H9 (cell line): Measurements from ENCODE around the gene ATRNL1. TPM values are rescaled to one million over a fixed set of nuclear protein-coding genes. Genes with fewer than 3 reads are reported as not detected.

Experiments used
- DNase-seq: peaks from one replicate; pipeline ENCODE4 v3.0.0-alpha.2; 2017
- H2AFZ ChIP-seq: one replicate; pipeline ENCODE4 v1.6.1; 2013; ENCODE audit warnings: mild to moderate bottlenecking, low read length, control low read depth, moderate library complexity
- H2AK5ac ChIP-seq: 2 replicates; pipeline ENCODE4 v1.6.1; 2013; ENCODE audit warnings: low read length, control low read depth, mixed read lengths; ENCODE audit not compliant: insufficient read length
- H2BK120ac ChIP-seq: one replicate; pipeline ENCODE4 v1.6.1; 2013; ENCODE audit warnings: low read depth, mild to moderate bottlenecking, low read length, control low read depth, inconsistent platforms; ENCODE audit not compliant: poor library complexity, severe bottlenecking
- H2BK12ac ChIP-seq: 2 replicates; pipeline ENCODE4 v1.6.1; 2013; ENCODE audit warnings: low read length, control low read depth, mixed read lengths, low read depth; ENCODE audit not compliant: insufficient read length
- H2BK15ac ChIP-seq: 2 replicates; pipeline ENCODE4 v1.6.1; 2013; ENCODE audit warnings: low read depth, low read length, control low read depth
- H2BK20ac ChIP-seq: one replicate; pipeline ENCODE4 v1.6.1; 2013; ENCODE audit warnings: low read depth, mild to moderate bottlenecking, low read length, control low read depth, inconsistent platforms; ENCODE audit not compliant: poor library complexity, severe bottlenecking
- H2BK5ac ChIP-seq: 2 replicates; pipeline ENCODE4 v1.6.1; 2013; ENCODE audit warnings: low read length, control low read depth, mixed read lengths; ENCODE audit not compliant: insufficient read length
- H3K14ac ChIP-seq: 2 replicates; pipeline ENCODE4 v1.6.1; 2013; ENCODE audit warnings: low read length, control low read depth; ENCODE audit not compliant: insufficient read depth
- H3K18ac ChIP-seq: 2 replicates; pipeline ENCODE4 v1.6.1; 2013; ENCODE audit warnings: low read depth, mild to moderate bottlenecking, mixed read lengths, low read length, control low read depth; ENCODE audit not compliant: insufficient read length
- H3K23ac ChIP-seq: 2 replicates; pipeline ENCODE4 v1.6.1; 2013; ENCODE audit warnings: low read length, control low read depth, mixed read lengths, low read depth; ENCODE audit not compliant: insufficient read length
- H3K23me2 ChIP-seq: 2 replicates; pipeline ENCODE4 v1.6.1; 2013; ENCODE audit warnings: low read depth, mild to moderate bottlenecking, mixed read lengths, low read length, control low read depth; ENCODE audit not compliant: insufficient read length, poor library complexity, severe bottlenecking
- H3K27ac ChIP-seq: 2 replicates; pipeline ENCODE4 v1.5.1; 2013; ENCODE audit warnings: low read length, control low read depth, mixed read lengths, low read depth; ENCODE audit not compliant: insufficient read length
- H3K27me3 ChIP-seq: 2 replicates; pipeline ENCODE4 v1.6.1; 2013; ENCODE audit warnings: low read length, control low read depth, inconsistent platforms; ENCODE audit not compliant: insufficient read depth
- H3K4ac ChIP-seq: 2 replicates; pipeline ENCODE4 v1.6.1; 2013; ENCODE audit warnings: low read depth, mild to moderate bottlenecking, control low read depth, inconsistent platforms, low read length, moderate library complexity
- H3K4me1 ChIP-seq: 2 replicates; pipeline ENCODE4 v1.6.1; 2013; ENCODE audit warnings: low read length, control low read depth, inconsistent platforms; ENCODE audit not compliant: insufficient read depth
- H3K4me2 ChIP-seq: 2 replicates; pipeline ENCODE4 v1.6.1; 2013; ENCODE audit warnings: low read length, control low read depth, mixed read lengths; ENCODE audit not compliant: insufficient read length, insufficient read depth
- H3K56ac ChIP-seq: 2 replicates; pipeline ENCODE4 v1.6.1; 2013; ENCODE audit warnings: low read depth, mild to moderate bottlenecking, mixed read lengths, low read length, control low read depth; ENCODE audit not compliant: insufficient read length
- H3K79me1 ChIP-seq: 2 replicates; pipeline ENCODE4 v1.6.1; 2013; ENCODE audit warnings: low read depth, mild to moderate bottlenecking, moderate library complexity, low read length, control low read depth, inconsistent platforms; ENCODE audit not compliant: insufficient read depth, poor library complexity, severe bottlenecking
- H3K79me2 ChIP-seq: 2 replicates; pipeline ENCODE4 v1.6.1; 2013; ENCODE audit warnings: low read length, control low read depth, inconsistent platforms; ENCODE audit not compliant: insufficient read depth
- H3K9ac ChIP-seq: 2 replicates; pipeline ENCODE4 v1.6.1; 2013; ENCODE audit warnings: low read length, control low read depth, mixed read lengths; ENCODE audit not compliant: insufficient read length; ENCODE audit errors: extremely low read depth
- H3K9me3 ChIP-seq: one replicate; pipeline ENCODE4 v1.6.1; 2013; ENCODE audit warnings: low read depth, low read length, inconsistent platforms; ENCODE audit not compliant: control insufficient read depth
- H3T11ph ChIP-seq: one replicate; pipeline ENCODE4 v1.6.1; 2013; ENCODE audit warnings: mild to moderate bottlenecking, low read length, control low read depth, inconsistent platforms
- H4K20me1 ChIP-seq: one replicate; pipeline ENCODE4 v1.6.1; 2013; ENCODE audit not compliant: control insufficient read depth, insufficient read length, insufficient read depth
- H4K5ac ChIP-seq: 2 replicates; pipeline ENCODE4 v1.6.1; 2013; ENCODE audit warnings: low read depth, mild to moderate bottlenecking, mixed read lengths, low read length, control low read depth; ENCODE audit not compliant: insufficient read length
- H4K8ac ChIP-seq: replicated peaks from 2 replicates; pipeline ENCODE4 v1.6.1; 2013; ENCODE audit warnings: low read length, control low read depth, mixed read lengths, low read depth; ENCODE audit not compliant: insufficient read length
- H4K91ac ChIP-seq: 2 replicates; pipeline ENCODE4 v1.6.1; 2013; ENCODE audit warnings: low read depth, mild to moderate bottlenecking, moderate library complexity, mixed read lengths, low read length, control low read depth; ENCODE audit not compliant: insufficient read length
- H3K27ac Mint-ChIP-seq, 3 experiments: 2 replicates in 2 of 3; 3 replicates in 1 of 3; pipeline ENCODE4 v1.8.0; 2020 to 2021; ENCODE audit warnings: mixed read lengths in 3 of 3, mild to moderate bottlenecking in 1 of 3, moderate library complexity in 1 of 3
- H3K27me3 Mint-ChIP-seq: 2 replicates; pipeline ENCODE4 v1.8.0; 2021; ENCODE audit warnings: low read depth, mild to moderate bottlenecking, moderate library complexity, mixed read lengths
- H3K36me3 Mint-ChIP-seq, 3 experiments: 2 replicates in 2 of 3; 3 replicates in 1 of 3; pipeline ENCODE4 v1.8.0; 2020 to 2021; ENCODE audit warnings: low read depth in 3 of 3, mixed read lengths in 3 of 3; ENCODE audit not compliant: insufficient read depth in 1 of 3
- H3K4me1 Mint-ChIP-seq, 2 experiments: 2 replicates each; pipeline ENCODE4 v1.8.0; 2020; ENCODE audit warnings: mixed read lengths in 2 of 2
- H3K4me3 Mint-ChIP-seq, 2 experiments: 2 replicates in 1 of 2; 3 replicates in 1 of 2; pipeline ENCODE4 v1.8.0; 2020 to 2021; ENCODE audit warnings: mild to moderate bottlenecking in 2 of 2, mixed read lengths in 2 of 2, moderate library complexity in 1 of 2
- H3K9me3 Mint-ChIP-seq, 2 experiments: 2 replicates in 1 of 2; 3 replicates in 1 of 2; pipeline ENCODE4 v1.8.0; 2020; ENCODE audit warnings: mild to moderate bottlenecking in 2 of 2, mixed read lengths in 2 of 2, moderate library complexity in 1 of 2
- CTCF ChIP-seq: fragments of 200-600 bp; sonication (generic); conservative IDR thresholded peaks from 3 replicates; pipeline ENCODE4 v1.8.0; 2021; ENCODE audit warnings: antibody characterized with exemption, mild to moderate bottlenecking
- total RNA-seq: library from RNA; stranded (reverse); gene quantifications from 2 replicates; pipeline ENCODE4 v1.2.1, GENCODE V29; 2021

The ATRNL1 gene
- total RNA-seq, 1 experiment from 2014 or later, result 9.2 TPM

GRCh38 chr10:115129752-115130151 is 36.6 kb downstream of the ATRNL1 start:
- Histone ChIP-seq H4K5ac (no peak overlapping the region), H3K14ac (no peak overlapping the region), H2AFZ (no peak overlapping the region), H3T11ph (no peak overlapping the region), H3K79me1 (no peaks in the 10 kb centered on the region), H3K9ac (no peak overlapping the region), H3K4ac (no peak overlapping the region), H4K91ac (no peak overlapping the region), H3K27ac (no peak overlapping the region), H2BK15ac (no peak overlapping the region), H3K4me1 (no peaks in the 10 kb centered on the region), H2BK120ac (no peak overlapping the region), H3K18ac (no peak overlapping the region), H3K9me3 (no peaks in the 10 kb centered on the region), H3K23me2 (no peaks in the 10 kb centered on the region), H3K27me3 (no peaks in the 10 kb centered on the region), H3K56ac (no peak overlapping the region), H2AK5ac (no peak overlapping the region), H3K79me2 (no peaks in the 10 kb centered on the region), H2BK5ac (no peak overlapping the region), H3K23ac (no peak overlapping the region), H4K20me1 (no peaks in the 10 kb centered on the region), H2BK20ac (no peak overlapping the region), H4K8ac (no peak overlapping the region), H3K4me2 (no peak overlapping the region), H2BK12ac (no peak overlapping the region)
- H3K9me3 Mint-ChIP-seq, result peaks cover 2 to 4% of the 10 kb centered on the region in 2 experiments; a peak in 4 of 5 replicates
- H3K27me3 Mint-ChIP-seq, result no peaks in the 10 kb centered on the region
- no peak for DNase-seq
- peak; percentile 69 for TF ChIP-seq CTCF
- H3K4me3 Mint-ChIP-seq, result no peak overlapping the region
- no peak overlapping the region for H3K27ac Mint-ChIP-seq
- no peaks in the 10 kb centered on the region for H3K4me1 Mint-ChIP-seq
- peaks cover 0 to 13% (median 0%) of the 10 kb centered on the region in 3 experiments; a peak in 4 of 7 replicates for H3K36me3 Mint-ChIP-seq
